ENCODE measurements around the gene ATRNL1.

- TF ChIP-seq POLR2A (IDR thresholded peaks at IDR 0.05; ENCODE audit: control extremely low read depth in 1 of 2, low read depth in 2 of 2, low read length in 2 of 2) (no peak), CTCF (IDR thresholded peaks at IDR 0.05; ENCODE audit: control extremely low read depth in 1 of 3, insufficient read depth in 1 of 3, low read depth in 1 of 3, low read length in 3 of 3) (no peak), CEBPB (IDR thresholded peaks at IDR 0.05; ENCODE audit: low read depth, low read length) (no peak), SP2 (IDR thresholded peaks at IDR 0.05; ENCODE audit: low read length) (no peak), MAX (IDR thresholded peaks at IDR 0.05) (no peak), TAF7 (optimal IDR thresholded peaks at IDR 0.05; ENCODE audit: borderline replicate concordance, low read depth, low read length) (no peak), SIN3A (conservative IDR thresholded peaks at IDR 0.05 in 1 of 2, IDR thresholded peaks at IDR 0.05 in 1 of 2; ENCODE audit: low read depth in 1 of 2, low read length in 2 of 2) (no peak), SAP30 (IDR thresholded peaks at IDR 0.05; ENCODE audit: insufficient read depth, insufficient replicate concordance, low read length) (no peak), CHD2 (IDR thresholded peaks at IDR 0.05; ENCODE audit: low read length) (no peak)
Measured at GRCh38 chr10:115163129-115163528, 70.0 kb downstream of the ATRNL1 start.

All from H1 (cell line).